GM19467 (cell line): ENCODE results near the gene GMPPA.

Experiments used
- ATAC-seq: cut with Tn5 transposase; IDR thresholded peaks from one replicate; pipeline ENCODE4 v1.9.1; 2021; ENCODE audit warnings: mild to moderate bottlenecking, moderate library complexity; ENCODE audit not compliant: unreplicated experiment

GMPPA gene

DNA sequence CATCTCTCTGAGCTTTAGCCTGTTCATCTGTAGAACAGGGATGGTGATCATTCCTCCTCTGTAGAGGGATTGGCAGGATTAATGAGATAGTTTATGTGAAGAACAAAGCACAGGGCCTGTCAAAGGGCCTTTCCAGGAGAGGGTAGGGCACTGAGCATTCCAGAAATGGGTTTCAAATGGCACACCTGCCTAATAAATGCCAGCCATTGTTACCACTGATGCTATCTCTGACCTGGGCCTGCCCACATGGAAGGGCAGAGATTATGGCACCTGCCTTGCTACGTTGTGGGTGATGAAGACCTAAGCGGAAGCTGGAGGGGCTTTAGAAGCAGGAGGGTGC, 31.0 kb upstream of the GMPPA start:
- no peak for ATAC-seq

DNA sequence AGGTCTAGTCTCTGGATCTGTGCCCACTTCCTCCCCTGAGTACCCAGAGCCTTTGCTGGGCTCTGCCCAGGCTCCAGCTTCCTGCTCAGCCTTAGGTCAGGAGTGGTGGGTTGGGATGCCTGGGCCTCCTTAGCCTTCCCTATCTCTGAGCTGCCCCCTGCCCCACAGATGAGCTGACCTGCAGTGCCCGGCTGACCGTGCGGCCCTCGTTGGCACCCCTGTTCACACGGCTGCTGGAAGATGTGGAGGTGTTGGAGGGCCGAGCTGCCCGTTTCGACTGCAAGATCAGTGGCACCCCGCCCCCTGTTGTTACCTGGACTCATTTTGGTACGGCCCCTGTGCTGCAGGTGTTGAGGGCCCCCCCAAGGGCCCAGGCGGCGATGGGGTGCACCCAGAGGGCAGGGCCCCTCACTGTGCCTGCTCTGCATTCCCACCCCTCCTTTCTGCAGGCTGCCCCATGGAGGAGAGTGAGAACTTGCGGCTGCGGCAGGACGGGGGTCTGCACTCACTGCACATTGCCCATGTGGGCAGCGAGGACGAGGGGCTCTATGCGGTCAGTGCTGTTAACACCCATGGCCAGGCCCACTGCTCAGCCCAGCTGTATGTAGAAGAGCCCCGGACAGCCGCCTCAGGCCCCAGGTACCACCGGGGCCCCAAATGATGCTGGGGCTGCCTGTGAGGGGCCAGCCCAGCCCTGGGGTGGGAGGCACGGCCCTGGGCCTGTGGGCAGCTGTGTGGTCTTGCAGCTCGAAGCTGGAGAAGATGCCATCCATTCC, 30.1 kb upstream of the GMPPA start:
- no peak for ATAC-seq

GRCh38 chr2:219469186-219469724, 29.4 kb upstream of the GMPPA start:
- ATAC-seq: no peak

DNA sequence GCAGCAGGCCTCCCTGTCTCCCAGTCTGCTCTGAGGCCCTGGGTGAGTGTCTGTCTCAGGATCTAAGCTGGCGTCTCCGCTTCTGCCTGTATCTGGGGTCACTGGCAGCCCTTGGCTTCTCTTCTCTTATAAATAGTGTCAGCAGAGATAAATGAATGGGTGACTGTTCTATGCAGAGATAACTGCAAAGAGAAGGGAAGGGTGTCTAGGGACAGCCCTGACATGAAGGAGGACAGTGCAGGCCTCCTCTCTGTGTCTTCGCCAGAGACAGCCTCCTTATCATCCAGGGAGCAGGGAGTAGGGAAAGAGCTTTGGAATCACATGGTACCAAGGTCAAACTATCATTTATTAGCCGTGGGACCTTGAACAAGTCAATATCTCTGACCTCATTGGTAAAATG, 28.3 kb upstream of the GMPPA start:
- no peak for ATAC-seq

- no peak for ATAC-seq
Measured at GRCh38 chr2:219471476-219472371, 27.0 kb upstream of the GMPPA start.

GRCh38 chr2:219472629-219473187, 26.0 kb upstream of the GMPPA start:
- ATAC-seq: no peak

GRCh38 chr2:219473511-219473910, 25.2 kb upstream of the GMPPA start:
- ATAC-seq: no peak

GRCh38 chr2:219474285-219475060, 24.2 kb upstream of the GMPPA start:
- no peak for ATAC-seq

GRCh38 chr2:219475278-219475677, 23.4 kb upstream of the GMPPA start:
- no peak for ATAC-seq

GRCh38 chr2:219475697-219476651, 22.7 kb upstream of the GMPPA start:
- ATAC-seq: peak; percentile 61

DNA sequence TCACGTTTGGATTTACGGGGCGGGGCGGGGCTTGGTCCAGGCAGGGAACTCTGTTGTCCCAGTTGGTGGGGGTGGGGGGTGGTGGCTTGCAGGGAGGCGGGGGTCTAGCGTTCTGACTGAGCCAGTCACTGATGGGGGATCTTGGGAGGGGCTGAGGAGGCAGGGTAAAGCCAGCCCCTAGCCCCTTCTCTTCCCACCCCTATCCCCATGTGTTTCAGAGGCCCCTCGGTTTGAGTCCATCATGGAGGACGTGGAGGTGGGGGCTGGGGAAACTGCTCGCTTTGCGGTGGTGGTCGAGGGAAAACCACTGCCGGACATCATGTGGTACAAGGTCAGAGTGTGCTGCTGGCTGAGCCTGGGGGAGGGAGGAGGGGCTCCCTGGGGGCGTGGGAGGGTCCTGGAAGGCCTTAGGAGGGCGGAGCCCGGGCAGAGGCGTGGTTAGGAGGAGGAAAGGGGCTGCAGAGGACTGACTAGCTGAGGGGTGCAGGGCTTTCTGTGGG, 22.0 kb upstream of the GMPPA start:
- ATAC-seq: no peak

DNA sequence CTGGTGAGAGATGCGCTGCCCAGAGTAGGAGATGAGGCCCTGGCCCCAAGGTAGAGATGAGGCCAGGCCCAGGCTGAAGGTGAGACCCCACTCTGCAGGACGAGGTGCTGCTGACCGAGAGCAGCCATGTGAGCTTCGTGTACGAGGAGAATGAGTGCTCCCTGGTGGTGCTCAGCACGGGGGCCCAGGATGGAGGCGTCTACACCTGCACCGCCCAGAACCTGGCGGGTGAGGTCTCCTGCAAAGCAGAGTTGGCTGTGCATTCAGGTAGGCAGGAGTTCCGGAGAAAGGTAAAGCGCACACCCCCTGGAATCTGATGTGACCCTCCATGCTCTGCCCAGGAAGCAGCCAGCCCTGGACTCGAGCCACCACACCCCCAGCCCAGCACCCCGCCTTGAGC, 21.5 kb upstream of the GMPPA start:
- no peak for ATAC-seq

DNA sequence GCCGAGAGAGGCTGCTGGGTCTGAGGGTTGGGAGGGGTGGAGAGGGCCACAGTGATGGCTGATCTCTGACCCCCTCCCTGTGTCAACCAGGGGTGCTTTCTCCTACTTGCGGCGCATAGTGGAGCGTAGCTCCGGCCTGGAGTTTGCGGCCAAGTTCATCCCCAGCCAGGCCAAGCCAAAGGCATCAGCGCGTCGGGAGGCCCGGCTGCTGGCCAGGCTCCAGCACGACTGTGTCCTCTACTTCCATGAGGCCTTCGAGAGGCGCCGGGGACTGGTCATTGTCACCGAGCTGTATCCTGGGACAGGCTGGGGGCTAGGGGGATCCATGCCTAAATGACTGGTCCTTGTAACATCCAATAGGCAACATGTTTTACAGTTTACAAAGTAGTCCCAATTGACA, 20.9 kb upstream of the GMPPA start:
- no peak for ATAC-seq

- ATAC-seq: no peak
Measured at GRCh38 chr2:219478916-219479315, 19.8 kb upstream of the GMPPA start.

DNA sequence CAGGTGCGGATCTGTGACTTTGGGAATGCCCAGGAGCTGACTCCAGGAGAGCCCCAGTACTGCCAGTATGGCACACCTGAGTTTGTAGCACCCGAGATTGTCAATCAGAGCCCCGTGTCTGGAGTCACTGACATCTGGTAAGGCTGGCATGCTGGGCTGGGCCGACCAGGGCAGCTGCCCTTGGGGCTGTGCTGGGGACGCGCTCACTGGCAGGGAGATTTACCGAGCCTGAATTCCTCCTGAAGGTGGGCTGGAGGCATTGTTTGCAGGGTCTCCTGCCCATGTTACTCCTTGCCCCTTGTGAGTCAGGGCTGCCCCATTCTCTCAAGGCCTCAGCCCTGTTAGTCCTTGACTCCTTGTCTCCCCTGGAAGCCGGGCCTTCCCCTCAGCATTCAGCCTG, 18.7 kb upstream of the GMPPA start:
- no peak for ATAC-seq

DNA sequence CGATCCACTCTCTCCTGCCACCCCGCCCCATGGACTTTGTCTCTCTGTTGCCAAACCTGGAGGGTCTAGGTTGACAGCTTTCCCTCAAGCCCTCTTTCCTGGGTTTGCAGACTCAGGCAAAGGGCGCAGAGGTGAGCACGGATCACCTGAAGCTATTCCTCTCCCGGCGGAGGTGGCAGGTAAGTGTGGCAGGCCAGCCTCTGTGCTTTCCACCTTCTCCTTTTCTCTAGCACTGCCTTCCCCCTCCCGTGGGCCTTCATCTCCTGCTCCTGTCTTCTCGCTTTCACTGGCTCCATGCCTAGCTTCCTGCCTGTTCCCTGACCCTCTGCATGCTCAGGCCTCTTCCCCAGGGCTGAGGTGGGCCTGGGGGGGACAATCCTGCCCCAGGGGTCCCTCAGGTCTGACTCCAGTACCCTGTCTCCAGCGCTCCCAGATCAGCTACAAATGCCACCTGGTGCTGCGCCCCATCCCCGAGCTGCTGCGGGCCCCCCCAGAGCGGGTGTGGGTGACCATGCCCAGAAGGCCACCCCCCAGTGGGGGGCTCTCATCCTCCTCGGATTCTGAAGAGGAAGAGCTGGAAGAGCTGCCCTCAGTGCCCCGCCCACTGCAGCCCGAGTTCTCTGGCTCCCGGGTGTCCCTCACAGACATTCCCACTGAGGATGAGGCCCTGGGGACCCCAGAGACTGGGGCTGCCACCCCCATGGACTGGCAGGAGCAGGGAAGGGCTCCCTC, 15.9 kb upstream of the GMPPA start:
- no peak for ATAC-seq

- ATAC-seq: no peak
Measured at GRCh38 chr2:219483451-219484342, 15.0 kb upstream of the GMPPA start.
